BJ (cell line): ENCODE measurements around the gene PHLDB2. TPM values are rescaled to one million over a fixed set of nuclear protein-coding genes. Genes with fewer than 3 reads are reported as not detected.
A peak's percentile ranks its signal among the peaks of the same experiment; 100 is the strongest.

Experiments
- CTCF ChIA-PET: fragments of 350-600 bp; formaldehyde crosslinking; extraction: SDS; loops from one replicate; lab custom pipeline; 2021; ENCODE audit warnings: antibody characterized with exemption, inconsistent platforms; lab: Yijun Ruan, JAX
- POLR2A ChIA-PET: fragments of 300-600 bp; sonication (Branson Sonifier 250); formaldehyde crosslinking; extraction: SDS; loops from one replicate; lab custom pipeline; 2021; ENCODE audit warnings: antibody characterized with exemption; lab: Charles Lee
- DNase-seq: peaks from one replicate; pipeline ENCODE4 v3.0.0-alpha.2; 2011; ENCODE audit warnings: low read depth
- H3K27me3 ChIP-seq: 2 replicates; pipeline ENCODE4 v1.6.0; 2011; ENCODE audit warnings: low read length; ENCODE audit not compliant: control insufficient read depth, insufficient read depth
- H3K36me3 ChIP-seq: 2 replicates; pipeline ENCODE4 v1.5.1; 2011; ENCODE audit warnings: low read length; ENCODE audit not compliant: control insufficient read depth, insufficient read depth
- H3K4me3 ChIP-seq: 2 replicates; pipeline ENCODE4 v1.5.1; 2011; ENCODE audit warnings: low read depth, mild to moderate bottlenecking, control low read depth, low read length
- polyA plus RNA-seq: library from polyadenylated mRNA; depleted of rRNA; stranded (reverse); fragments of >200 nt; gene quantifications from 2 replicates; pipeline ENCODE4 v1.2.3, GENCODE V29; 2011
- TF ChIP-seq, protein P1 (sequence below): IDR thresholded peaks from 2 replicates; pipeline ENCODE4 v1.5.1; 2011; ENCODE audit warnings: low read depth, mild to moderate bottlenecking, control low read depth, inconsistent platforms, low read length, moderate library complexity; ENCODE audit not compliant: insufficient read depth

Gene PHLDB2
- polyA plus RNA-seq, 1 experiment: 44.7 TPM

DNA sequence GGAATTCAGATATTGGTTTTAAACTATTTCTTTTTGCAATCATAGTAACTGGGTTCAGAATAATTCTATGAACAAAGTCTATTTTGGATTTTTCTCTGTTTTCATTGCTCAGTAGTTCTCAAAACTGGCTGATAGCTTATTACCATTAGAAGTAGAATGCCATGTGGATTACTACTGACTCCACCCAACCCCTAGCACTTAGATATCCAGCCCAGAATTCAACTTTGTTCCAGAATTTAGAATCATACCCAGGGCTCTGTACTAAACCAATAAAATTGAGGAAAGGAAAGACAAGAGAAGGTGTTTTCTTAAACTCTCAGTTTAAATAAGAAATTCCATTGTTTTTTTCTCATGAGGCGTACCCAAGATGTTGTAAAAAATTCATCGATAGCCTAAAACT, 80.8 kb downstream of the PHLDB2 start:
- Histone ChIP-seq H3K27me3 (no peaks in the 10 kb centered on the region), H3K4me3 (no peak overlapping the region), H3K36me3 (peaks cover 8% of the 10 kb centered on the region)
- ChIA-PET CTCF (interaction anchor here (1.5 kb wide), 1 partner anchor 28 kb away, joined by 5 read pairs; no protein-coding TSS in a partner anchor), POLR2A (interaction anchor here (0.6 kb wide), 1 partner anchor 1373 kb away, joined by 3 read pairs; no protein-coding TSS in a partner anchor)
- DNase-seq: no peak
- TF ChIP-seq, protein P1, sequence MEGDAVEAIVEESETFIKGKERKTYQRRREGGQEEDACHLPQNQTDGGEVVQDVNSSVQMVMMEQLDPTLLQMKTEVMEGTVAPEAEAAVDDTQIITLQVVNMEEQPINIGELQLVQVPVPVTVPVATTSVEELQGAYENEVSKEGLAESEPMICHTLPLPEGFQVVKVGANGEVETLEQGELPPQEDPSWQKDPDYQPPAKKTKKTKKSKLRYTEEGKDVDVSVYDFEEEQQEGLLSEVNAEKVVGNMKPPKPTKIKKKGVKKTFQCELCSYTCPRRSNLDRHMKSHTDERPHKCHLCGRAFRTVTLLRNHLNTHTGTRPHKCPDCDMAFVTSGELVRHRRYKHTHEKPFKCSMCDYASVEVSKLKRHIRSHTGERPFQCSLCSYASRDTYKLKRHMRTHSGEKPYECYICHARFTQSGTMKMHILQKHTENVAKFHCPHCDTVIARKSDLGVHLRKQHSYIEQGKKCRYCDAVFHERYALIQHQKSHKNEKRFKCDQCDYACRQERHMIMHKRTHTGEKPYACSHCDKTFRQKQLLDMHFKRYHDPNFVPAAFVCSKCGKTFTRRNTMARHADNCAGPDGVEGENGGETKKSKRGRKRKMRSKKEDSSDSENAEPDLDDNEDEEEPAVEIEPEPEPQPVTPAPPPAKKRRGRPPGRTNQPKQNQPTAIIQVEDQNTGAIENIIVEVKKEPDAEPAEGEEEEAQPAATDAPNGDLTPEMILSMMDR: no peak

DNA sequence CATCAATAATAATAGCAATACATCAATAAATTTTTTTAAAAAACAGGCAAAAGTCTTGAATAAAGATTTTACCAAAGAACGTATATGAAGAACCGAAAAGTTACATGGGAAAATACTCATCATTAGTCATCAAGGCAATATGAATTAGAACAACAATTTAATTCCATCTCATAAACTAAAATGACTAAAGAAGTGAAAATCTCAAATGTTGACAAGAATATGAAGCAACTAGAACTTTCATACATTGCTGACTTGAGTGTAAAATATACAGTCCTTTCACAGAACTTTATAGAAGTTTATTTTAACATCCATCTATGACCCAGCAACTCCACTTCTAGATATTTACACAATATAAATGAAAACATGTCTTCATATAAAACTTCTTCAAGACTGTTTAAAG, 84.5 kb downstream of the PHLDB2 start:
- peaks cover 8% of the 10 kb centered on the region for H3K36me3 ChIP-seq
- TF ChIP-seq, protein P1: no peak
- ChIA-PET POLR2A (no interaction called here), CTCF (no interaction called here)
- no peak for DNase-seq
- no peak overlapping the region for H3K4me3 ChIP-seq
- no peaks in the 10 kb centered on the region for H3K27me3 ChIP-seq

DNA sequence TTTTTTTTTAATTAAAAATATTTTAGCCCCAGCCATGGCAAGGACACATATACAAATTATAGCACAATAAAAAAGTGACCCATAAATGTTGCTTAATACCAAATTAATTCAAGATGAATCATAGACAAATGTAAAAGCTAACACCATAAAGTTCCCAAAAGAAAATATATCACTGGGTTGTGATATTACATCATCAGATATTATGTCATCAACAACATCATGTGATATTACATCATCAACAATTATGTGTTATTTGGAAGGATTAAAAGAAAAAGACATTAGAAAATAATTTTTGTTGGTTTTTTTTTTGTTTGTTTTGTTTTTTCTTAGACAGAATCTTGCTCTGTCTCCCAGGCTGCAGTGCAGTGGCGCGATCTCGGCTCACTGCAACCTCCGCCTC, 85.3 kb downstream of the PHLDB2 start:
- TF ChIP-seq, protein P1: no peak
- H3K4me3 ChIP-seq: no peak overlapping the region
- H3K27me3 ChIP-seq: no peaks in the 10 kb centered on the region
- DNase-seq: no peak
- peaks cover 11% of the 10 kb centered on the region for H3K36me3 ChIP-seq
- ChIA-PET POLR2A (interaction anchor here (1.1 kb wide), 1 partner anchor 40 kb away, joined by 3 read pairs; no protein-coding TSS in a partner anchor), CTCF (interaction anchor here (1.3 kb wide), 1 partner anchor 10 kb away, joined by 3 read pairs; no protein-coding TSS in a partner anchor)

DNA sequence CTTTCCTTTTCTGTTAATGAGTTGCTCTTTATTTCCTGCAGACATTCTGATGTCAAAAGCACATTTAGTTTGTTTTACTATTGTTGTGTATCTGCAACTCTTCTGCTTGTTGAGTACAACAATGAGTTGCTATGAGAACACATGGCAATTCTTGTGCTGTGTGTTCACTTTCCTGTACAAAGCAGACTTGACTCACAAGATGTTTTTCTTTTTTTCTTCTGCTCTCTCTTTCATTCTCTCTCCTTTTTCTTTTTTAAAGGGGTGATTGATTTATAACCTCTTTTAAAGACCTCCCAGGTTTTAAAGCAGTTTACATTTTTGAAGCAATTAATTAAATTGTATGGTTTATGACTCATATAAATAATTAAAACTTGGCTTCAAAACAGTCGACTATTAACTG, 88.2 kb downstream of the PHLDB2 start:
- ChIA-PET CTCF (interaction anchor here (1.2 kb wide), 1 partner anchor 229 kb away, joined by 3 read pairs; no protein-coding TSS in a partner anchor), POLR2A (no interaction called here)
- Histone ChIP-seq H3K36me3 (peaks cover 4% of the 10 kb centered on the region; the same call in 1 of the 2 replicates), H3K27me3 (no peaks in the 10 kb centered on the region), H3K4me3 (no peak overlapping the region)
- TF ChIP-seq, protein P1: no peak
- DNase-seq: peak; percentile 71

- CTCF ChIA-PET: interaction anchor here (0.7 kb wide), 1 partner anchor 54 kb away, joined by 3 read pairs; no protein-coding TSS in a partner anchor
- H3K4me3 ChIP-seq: no peak overlapping the region
Observed at GRCh38 chr3:111948786-111949185, 89.7 kb downstream of the PHLDB2 start.

More at GRCh38 chr3:111948786-111949185, 89.7 kb downstream of the PHLDB2 start:
- Histone ChIP-seq H3K36me3 (peaks cover 14% of the 10 kb centered on the region), H3K27me3 (no peaks in the 10 kb centered on the region)
- TF ChIP-seq, protein P1: no peak
- no peak for DNase-seq
- POLR2A ChIA-PET: no interaction called here
